ENCODE data around the gene LIMS2.

LIMS2 gene

DNA sequence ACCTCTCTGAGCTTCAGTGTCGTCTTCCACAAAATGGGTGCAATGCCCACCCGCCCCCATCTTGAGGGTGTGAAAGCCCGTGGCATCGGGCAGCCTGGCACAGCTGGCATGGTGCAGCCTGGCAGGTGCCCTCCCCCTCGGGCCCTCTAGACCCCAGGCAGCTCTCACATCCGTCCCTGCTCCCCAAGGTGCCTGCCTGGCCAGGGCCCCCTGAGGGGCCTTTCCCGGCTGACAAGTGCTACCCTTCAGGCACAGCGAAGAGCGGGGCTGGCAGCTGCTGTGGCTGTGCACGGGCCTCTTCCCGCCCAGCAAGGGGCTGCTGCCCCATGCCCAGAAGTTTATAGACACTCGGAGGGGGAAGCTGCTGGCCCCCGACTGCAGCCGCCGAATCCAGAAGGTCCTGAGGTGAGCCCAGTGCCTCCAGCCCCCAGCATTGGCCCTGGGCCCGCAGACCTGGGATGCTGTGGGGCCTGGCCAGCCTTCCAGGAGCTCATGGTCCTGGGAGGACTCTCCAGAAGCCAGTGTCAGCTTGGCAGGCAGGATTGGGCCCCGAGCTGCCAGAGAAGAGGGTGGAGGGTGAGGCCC is 43.2 kb downstream of the LIMS2 start:
- no peaks in the 10 kb centered on the region for H3K27me3 Mint-ChIP-seq
- no peaks in the 10 kb centered on the region for H3K36me3 Mint-ChIP-seq (ENCODE audit: low read depth)
- H3K27ac Mint-ChIP-seq = no peak overlapping the region
- H3K9me3 Mint-ChIP-seq = no peaks in the 10 kb centered on the region
- peaks cover 25% of the 10 kb centered on the region for H3K4me1 Mint-ChIP-seq (ENCODE audit: low read depth)
- H3K4me3 Mint-ChIP-seq = no peak overlapping the region

DNA sequence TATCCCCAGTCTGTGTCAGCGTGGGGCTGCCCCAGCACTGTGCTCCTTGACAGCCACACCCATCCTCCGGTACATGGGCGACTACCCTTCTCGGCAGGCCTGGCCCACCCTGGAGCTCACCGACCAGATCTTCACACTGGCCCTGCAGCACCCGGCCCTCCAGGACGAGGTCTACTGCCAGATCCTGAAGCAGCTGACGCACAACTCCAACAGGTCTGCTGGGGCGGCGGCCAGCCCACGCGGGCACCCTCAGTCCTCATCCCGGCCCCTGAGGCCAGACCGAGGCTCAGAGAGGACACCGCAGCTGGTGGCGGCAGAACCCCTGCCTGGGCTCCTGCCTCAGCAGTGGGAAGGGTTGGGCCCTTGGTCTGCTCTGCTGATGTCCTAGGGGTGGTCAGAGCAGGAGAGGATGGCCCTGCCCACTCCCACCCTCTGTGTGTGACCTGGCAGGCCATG is 43.8 kb downstream of the LIMS2 start:
- H3K36me3 Mint-ChIP-seq (ENCODE audit: low read depth) = no peaks in the 10 kb centered on the region
- H3K4me3 Mint-ChIP-seq = no peak overlapping the region
- H3K4me1 Mint-ChIP-seq (ENCODE audit: low read depth) = peaks cover 21% of the 10 kb centered on the region
- H3K9me3 Mint-ChIP-seq = no peaks in the 10 kb centered on the region
- H3K27me3 Mint-ChIP-seq = no peaks in the 10 kb centered on the region
- H3K27ac Mint-ChIP-seq = no peak overlapping the region

DNA sequence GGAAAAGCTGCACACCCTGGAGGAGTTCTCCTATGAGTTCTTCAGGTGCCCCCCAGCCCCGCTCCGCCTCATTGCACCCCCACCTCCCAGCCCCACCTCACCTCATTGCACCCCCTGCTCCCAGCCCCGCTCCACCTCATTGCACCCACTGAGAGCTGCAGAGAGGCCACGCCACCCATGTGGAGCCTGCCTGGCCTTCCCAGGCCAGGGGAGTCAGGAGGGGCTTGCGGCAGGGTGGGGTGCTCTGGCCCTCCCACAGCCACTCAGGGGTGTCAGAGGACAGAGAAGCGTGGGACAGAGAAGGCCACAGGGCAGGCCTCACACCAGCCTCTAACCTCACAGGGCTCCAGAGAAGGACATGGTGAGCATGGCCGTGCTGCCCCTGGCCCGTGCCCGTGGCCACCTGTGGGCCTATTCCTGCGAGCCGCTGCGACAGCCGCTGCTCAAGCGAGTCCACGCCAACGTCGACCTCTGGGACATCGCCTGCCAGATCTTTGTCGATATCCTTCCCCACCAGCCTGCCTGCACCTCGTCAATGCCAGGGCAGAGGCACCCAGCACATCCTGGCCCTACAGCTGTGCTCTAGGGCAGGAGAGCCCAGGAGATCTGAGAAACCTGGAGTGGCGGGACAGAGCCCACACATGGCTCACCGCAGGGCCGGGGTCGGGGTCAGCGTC is 44.3 kb downstream of the LIMS2 start:
- H3K27ac Mint-ChIP-seq = no peak overlapping the region
- no peak overlapping the region for H3K4me3 Mint-ChIP-seq
- H3K27me3 Mint-ChIP-seq = no peaks in the 10 kb centered on the region
- no peaks in the 10 kb centered on the region for H3K36me3 Mint-ChIP-seq (ENCODE audit: low read depth)
- H3K4me1 Mint-ChIP-seq (ENCODE audit: low read depth) = peaks cover 15% of the 10 kb centered on the region
- no peaks in the 10 kb centered on the region for H3K9me3 Mint-ChIP-seq

DNA sequence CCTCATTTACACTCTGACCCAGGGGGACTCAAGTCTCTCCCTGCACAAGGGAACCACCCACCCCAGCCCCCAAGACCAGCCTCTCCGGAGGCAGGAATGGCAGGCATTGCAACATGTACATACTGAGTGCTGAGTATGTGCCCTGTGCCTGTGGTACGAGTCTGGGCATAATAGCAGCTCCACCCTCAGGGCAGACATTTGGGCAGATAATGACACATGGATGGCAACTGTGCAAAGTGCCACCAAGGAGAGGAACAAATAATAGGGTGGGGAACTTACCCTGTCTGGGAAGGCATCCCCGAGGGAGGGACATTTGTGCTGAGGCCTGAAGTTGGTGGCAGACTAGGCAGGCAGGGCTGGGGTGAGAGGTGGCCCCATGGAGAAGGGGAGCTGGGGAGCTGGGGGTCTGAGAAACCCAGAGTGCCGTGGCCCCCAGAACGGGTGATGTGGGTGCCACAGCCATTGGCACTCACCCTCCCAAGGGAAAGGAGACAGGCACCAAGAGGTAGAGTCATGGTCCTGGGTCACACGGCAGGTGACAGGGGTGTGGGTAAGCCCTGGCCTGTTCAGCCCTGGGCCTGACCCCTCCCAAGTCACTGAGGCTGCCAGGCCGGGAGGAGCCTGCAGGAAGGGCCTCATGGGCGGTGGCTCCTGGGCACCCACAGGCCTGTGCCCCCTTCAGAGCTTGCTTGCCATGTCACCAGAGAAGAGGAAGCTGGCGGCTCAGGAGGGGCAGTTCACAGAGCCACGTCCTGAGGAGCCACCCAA is 45.0 kb downstream of the LIMS2 start:
- Mint-ChIP-seq H3K27ac (no peak overlapping the region), H3K9me3 (no peaks in the 10 kb centered on the region), H3K4me3 (no peak overlapping the region), H3K36me3 (ENCODE audit: low read depth) (no peaks in the 10 kb centered on the region), H3K27me3 (no peaks in the 10 kb centered on the region), H3K4me1 (ENCODE audit: low read depth) (peaks cover 15% of the 10 kb centered on the region)

DNA sequence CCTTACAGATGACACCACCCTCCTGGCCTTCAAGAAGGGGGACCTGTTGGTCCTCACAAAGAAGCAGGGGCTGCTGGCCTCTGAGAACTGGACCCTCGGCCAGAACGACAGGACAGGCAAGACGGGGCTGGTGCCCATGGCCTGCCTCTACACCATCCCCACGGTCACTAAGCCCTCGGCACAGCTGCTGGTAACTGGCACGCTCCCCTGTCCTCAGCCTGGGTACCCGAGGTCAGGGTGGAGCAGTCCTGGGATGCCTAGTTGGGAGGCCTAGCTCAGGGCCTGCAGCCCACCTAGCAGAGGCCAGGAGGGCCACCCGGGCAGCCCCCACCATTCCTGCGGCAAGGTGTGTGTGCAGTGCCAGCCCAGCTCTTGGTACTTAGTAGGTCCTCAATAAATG is 45.7 kb downstream of the LIMS2 start:
- Mint-ChIP-seq H3K4me1 (ENCODE audit: low read depth) (peaks cover 15% of the 10 kb centered on the region), H3K27me3 (no peaks in the 10 kb centered on the region), H3K36me3 (ENCODE audit: low read depth) (no peaks in the 10 kb centered on the region), H3K4me3 (no peak overlapping the region), H3K27ac (no peak overlapping the region), H3K9me3 (no peaks in the 10 kb centered on the region)

DNA sequence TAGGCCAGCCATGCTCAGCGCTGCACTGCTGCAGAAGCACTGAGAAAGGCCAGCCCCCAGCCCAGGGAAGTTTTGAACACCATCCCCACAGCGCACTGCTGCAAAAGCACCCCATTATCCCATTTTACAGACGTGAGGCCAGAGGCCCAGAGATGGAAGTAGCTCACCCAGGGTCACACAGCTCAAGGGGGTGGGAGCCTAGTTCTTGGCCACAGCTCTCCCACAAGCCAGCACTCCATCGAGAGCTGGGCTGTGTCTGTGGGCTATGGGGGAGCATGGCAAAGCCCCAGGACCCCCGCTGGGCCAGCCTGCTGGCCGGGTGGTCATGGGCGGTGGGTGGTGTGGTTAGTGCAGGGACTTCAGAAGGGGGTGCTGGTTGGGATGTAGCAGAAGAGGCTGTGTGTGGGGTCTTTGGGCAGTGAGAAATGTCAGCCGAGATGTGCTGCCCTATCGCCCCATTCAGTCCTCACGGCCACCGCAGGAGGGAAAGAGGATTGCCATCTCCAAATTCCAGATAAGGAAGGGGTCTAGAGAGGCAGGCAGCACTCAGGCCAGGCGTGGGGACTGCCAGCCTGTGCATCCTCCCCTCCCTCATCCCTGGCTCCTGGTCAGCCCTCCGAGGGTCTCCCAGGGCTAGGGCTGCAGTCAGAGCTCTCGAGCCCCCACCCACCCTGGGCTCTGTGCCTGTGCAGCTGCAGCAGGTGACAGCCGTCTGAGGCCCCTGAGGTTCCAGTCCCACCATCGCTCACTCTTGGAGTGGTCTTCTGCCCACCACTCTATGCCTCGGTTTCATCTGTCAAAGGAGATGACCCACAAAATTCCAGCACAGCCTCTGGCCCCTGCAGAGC is 46.3 kb downstream of the LIMS2 start:
- Mint-ChIP-seq H3K27ac (no peak overlapping the region), H3K9me3 (no peaks in the 10 kb centered on the region), H3K36me3 (ENCODE audit: low read depth) (no peaks in the 10 kb centered on the region), H3K4me1 (ENCODE audit: low read depth) (peaks cover 15% of the 10 kb centered on the region), H3K27me3 (no peaks in the 10 kb centered on the region), H3K4me3 (no peak overlapping the region)

DNA sequence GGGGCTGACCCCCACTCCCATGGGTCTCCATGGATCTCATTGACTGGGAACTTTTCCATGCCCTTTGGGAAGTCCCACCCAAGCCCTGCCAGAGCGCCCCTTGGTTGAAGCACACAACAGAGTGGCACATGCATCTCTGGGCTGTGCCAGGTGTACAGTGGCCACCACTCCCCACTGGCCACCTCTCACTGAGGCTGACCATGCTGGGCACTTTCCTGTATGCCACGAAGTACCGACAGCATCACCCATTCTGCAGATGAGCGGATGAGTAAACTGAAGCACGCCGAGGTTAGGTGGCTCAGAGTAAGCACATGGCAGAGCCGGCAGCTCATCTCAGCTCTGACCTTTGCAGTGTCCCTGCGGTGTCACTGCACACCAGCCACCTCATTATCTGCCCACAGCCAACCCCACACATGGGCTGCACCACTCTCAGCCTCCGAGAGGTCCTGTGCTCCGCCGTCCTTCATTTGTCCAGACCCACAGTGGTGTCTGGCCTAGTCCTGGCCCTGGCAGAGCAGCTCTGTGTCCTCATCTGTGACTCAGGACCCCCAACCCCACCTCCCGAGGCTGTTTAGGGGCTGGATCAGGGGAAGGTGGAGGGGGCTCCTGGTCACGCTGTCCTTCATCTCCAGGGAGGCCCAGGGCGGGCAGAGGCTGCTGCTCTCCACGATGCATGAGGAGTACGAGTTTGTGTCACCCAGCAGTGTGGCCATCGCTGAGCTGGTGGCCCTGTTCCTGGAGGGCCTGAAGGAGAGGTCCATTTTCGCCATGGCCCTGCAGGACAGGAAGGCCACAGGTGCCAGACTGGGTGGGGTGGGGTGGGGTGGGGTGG is 47.4 kb downstream of the LIMS2 start:
- Mint-ChIP-seq H3K27me3 (no peaks in the 10 kb centered on the region), H3K9me3 (no peaks in the 10 kb centered on the region), H3K4me3 (no peak overlapping the region), H3K4me1 (ENCODE audit: low read depth) (peaks cover 10% of the 10 kb centered on the region), H3K27ac (no peak overlapping the region), H3K36me3 (ENCODE audit: low read depth) (no peaks in the 10 kb centered on the region)

DNA sequence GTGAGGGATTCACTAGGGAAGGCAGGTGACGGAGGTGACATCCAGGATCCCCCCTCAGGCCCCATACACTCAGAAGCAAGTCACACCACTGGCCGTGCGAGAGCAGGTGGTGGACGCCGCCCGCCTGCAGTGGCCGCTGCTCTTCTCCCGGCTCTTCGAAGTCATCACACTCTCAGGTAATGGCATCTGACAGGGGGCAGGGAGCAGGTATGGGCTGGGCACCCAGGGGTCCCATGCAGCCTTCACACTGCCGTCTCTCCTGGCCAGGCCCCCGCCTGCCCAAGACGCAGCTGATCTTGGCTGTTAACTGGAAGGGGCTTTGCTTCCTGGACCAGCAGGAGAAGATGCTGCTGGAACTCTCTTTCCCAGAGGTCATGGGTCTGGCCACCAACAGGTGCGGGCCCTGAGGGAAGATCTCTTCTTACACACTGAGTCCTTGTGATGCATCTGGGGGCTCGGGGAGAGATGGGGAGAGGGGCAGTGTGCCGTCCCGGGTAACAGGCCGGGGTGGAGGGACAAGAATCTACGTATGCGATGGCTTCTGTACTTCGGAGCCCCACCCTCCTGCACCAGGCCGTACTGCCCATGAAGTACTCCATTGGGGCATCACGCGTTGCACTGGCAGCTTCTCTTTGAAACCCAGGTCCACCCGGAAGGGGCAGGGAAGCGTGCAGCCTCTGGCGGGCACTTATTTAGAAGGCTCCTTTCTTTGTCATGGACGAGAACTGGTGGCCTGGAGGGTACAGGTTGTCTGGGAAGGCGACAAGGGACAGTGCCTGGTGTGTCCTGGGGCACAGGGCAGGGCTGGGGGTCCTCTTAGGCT is 48.2 kb downstream of the LIMS2 start:
- Mint-ChIP-seq H3K27me3 (no peaks in the 10 kb centered on the region), H3K4me1 (ENCODE audit: low read depth) (peaks cover 6% of the 10 kb centered on the region)

DNA sequence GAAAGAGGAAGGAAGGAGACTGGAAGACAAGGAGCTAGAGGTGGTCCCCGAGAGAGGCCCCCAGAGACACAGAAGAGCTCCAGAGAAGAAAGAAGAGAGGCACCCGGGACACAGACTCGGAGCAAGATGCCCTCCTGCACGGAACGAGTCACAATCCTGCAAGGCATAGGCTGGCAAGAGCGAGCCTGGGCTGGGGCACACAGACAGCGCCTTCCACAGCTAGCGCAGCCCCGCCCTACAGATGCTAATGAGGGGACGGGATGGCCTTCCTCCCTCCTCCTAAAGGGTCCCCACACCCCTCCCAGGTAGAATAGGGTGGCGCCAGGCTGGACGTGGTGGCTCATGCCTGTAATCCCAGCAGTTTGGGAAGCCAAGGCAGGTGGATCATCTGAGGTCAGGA is 49.2 kb downstream of the LIMS2 start:
- H3K36me3 Mint-ChIP-seq (ENCODE audit: low read depth) = no peaks in the 10 kb centered on the region
- H3K4me1 Mint-ChIP-seq (ENCODE audit: low read depth) = peaks cover 6% of the 10 kb centered on the region
- no peaks in the 10 kb centered on the region for H3K9me3 Mint-ChIP-seq
- H3K27me3 Mint-ChIP-seq = no peaks in the 10 kb centered on the region
- H3K4me3 Mint-ChIP-seq = no peak overlapping the region
- no peak overlapping the region for H3K27ac Mint-ChIP-seq

More for the DNA sequence above, 48.2 kb downstream of the LIMS2 start:
- Mint-ChIP-seq H3K27ac (no peak overlapping the region), H3K4me3 (no peak overlapping the region), H3K9me3 (no peaks in the 10 kb centered on the region), H3K36me3 (ENCODE audit: low read depth) (no peaks in the 10 kb centered on the region)

DNA sequence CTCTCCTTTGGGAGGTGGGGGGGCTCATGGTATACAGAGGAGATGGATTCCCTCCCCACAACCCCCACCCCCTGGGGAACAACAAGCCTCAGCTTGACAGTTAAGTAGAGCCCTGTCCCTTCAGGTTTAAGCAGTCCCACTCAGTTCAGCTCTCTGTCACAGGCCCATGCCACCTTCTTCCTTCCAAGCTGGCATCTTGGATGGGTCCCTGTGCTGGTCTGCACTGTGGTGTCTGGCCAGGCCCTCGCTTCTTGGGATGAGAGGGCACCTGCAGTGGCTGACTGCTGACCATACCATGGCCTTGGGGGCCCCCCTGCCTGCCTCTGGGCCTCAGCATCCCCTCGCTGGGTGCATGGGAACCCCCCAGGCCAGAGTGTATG is 49.8 kb downstream of the LIMS2 start:
- Mint-ChIP-seq H3K36me3 (ENCODE audit: low read depth) (no peaks in the 10 kb centered on the region), H3K27ac (no peak overlapping the region), H3K4me3 (no peak overlapping the region), H3K27me3 (no peaks in the 10 kb centered on the region), H3K9me3 (no peaks in the 10 kb centered on the region), H3K4me1 (ENCODE audit: low read depth) (peaks cover 6% of the 10 kb centered on the region)

DNA sequence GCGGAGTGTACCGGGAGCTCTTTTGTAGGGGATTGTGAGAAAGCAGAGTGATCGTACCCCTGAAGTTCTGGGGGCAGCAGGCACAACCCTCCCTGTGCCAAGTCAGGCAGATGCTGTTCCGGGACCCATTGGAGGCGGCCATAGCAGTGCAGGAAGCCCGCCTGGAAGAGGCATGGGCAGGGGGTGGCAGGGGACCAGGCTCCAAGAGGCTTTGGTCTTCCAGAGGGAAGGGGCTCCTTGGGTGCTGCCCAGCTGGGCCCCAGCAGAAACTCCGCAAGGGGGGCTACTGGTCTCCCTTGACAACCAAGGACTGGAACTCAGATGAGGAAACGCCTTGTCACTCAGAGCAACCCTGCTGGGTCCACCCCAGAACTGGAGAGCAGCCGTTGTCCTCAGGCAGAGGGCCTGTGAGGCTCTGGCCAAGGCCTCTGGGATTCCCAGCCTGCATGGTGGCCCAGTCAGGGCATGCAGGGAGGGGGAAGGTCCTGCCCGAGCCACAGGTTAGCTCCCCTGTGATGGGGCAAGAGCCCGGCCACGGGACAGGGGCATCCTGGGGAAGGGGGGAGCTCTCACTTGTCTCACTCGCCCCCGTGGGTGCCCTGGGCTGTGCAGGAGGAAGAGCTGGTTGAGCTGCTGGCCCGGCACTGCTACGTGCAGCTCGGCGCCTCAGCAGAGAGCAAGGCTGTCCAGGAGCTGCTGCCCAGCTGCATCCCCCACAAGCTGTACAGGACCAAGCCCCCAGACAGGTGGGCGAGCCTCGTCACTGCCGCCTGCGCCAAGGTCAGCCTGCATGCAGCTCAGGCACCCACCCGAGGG is 50.4 kb downstream of the LIMS2 start:
- Mint-ChIP-seq H3K27me3 (no peaks in the 10 kb centered on the region), H3K4me3 (no peak overlapping the region), H3K9me3 (no peaks in the 10 kb centered on the region), H3K4me1 (ENCODE audit: low read depth) (peaks cover under 1% of the 10 kb centered on the region), H3K36me3 (ENCODE audit: low read depth) (no peaks in the 10 kb centered on the region), H3K27ac (no peak overlapping the region)

DNA sequence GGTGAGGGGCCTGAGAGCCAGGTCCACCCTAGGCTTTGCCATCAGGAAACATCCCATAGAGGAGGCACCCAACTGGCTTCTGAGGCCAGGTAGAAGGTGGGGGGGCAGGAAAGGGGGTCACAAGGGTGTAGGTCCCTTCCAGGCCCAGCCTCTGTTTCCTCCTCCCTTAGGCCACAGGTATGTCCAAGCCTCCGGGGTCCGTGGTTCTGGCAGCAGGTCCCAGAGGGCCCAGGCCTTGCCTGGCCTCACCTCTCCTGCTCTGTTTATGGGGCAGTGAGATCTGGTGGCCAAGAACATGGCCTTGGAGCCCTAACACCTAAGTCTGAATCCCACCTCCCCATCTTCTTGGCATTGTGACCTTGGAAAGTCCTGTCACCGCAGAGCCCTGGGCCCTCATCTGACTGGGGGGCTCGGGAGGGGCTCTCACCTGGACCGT is 51.0 kb downstream of the LIMS2 start:
- no peaks in the 10 kb centered on the region for H3K9me3 Mint-ChIP-seq
- no peak overlapping the region for H3K4me3 Mint-ChIP-seq
- H3K27ac Mint-ChIP-seq = no peak overlapping the region
- H3K4me1 Mint-ChIP-seq (ENCODE audit: low read depth) = no peaks in the 10 kb centered on the region
- no peaks in the 10 kb centered on the region for H3K36me3 Mint-ChIP-seq (ENCODE audit: low read depth)
- no peaks in the 10 kb centered on the region for H3K27me3 Mint-ChIP-seq
